HuH-7.5 (cell line): ENCODE results near the gene SAMD8.
"Not testable (repeated sequence)": the region's sequence is repeated elsewhere in the genome, so short reads cannot be mapped to it uniquely, and the experiment has no call there.

ENCODE experiments used
- DNase-seq: peaks from one replicate; pipeline ENCODE4 v3.0.0; 2011; ENCODE audit warnings: low spot score

Gene SAMD8

GRCh38 chr10:75086278-75086934 lies 25.1 kb upstream of the SAMD8 start:
- DNase-seq, result no peak

GRCh38 chr10:75088640-75089039 lies 22.8 kb upstream of the SAMD8 start:
- DNase-seq, result no peak

GRCh38 chr10:75089634-75090033 lies 21.8 kb upstream of the SAMD8 start:
- no peak for DNase-seq

- no peak for DNase-seq
Measured at GRCh38 chr10:75091146-75091545, 20.3 kb upstream of the SAMD8 start.

GRCh38 chr10:75094465-75094864 lies 17.0 kb upstream of the SAMD8 start:
- DNase-seq, result no peak

- no peak for DNase-seq
Measured at GRCh38 chr10:75095631-75096030, 15.8 kb upstream of the SAMD8 start.

GRCh38 chr10:75096749-75097148 lies 14.7 kb upstream of the SAMD8 start:
- DNase-seq, result no peak

- DNase-seq, result no peak
Measured at GRCh38 chr10:75097666-75098285, 13.7 kb upstream of the SAMD8 start.

GRCh38 chr10:75098902-75099673 lies 12.4 kb upstream of the SAMD8 start:
- DNase-seq, result no peak

GRCh38 chr10:75099952-75100763 lies 11.3 kb upstream of the SAMD8 start:
- peak; percentile 79 for DNase-seq

- no peak for DNase-seq
Measured at GRCh38 chr10:75100764-75101291, 10.6 kb upstream of the SAMD8 start.

- no peak for DNase-seq
Measured at GRCh38 chr10:75101416-75102251, 9.8 kb upstream of the SAMD8 start.

- no peak for DNase-seq
Measured at GRCh38 chr10:75102830-75103673, 8.4 kb upstream of the SAMD8 start.

GRCh38 chr10:75103881-75104686 lies 7.4 kb upstream of the SAMD8 start:
- no peak for DNase-seq

- no peak for DNase-seq
Measured at GRCh38 chr10:75104842-75105241, 6.6 kb upstream of the SAMD8 start.

GRCh38 chr10:75105576-75106197 lies 5.8 kb upstream of the SAMD8 start:
- no peak for DNase-seq

GRCh38 chr10:75106242-75106641 lies 5.2 kb upstream of the SAMD8 start:
- DNase-seq, result no peak

- not testable (repeated sequence) for DNase-seq
Measured at GRCh38 chr10:75106891-75107290, 4.6 kb upstream of the SAMD8 start.
